Activated gamma-delta T cell treated with Interleukin-2 at 50 U/mL for 16 hours (primary cell): ENCODE results near the gene REEP5.
A peak's percentile ranks its signal among the peaks of the same experiment; 100 is the strongest.
"Not testable (repeated sequence)": the region's sequence is repeated elsewhere in the genome, so short reads cannot be mapped to it uniquely, and the experiment has no call there.

Experiments
- DNase-seq: peaks from one replicate; pipeline ENCODE4 v3.0.0-alpha.2; 2020

REEP5 gene

GRCh38 chr5:112921833-112922817 is at the start of gene REEP5:
Gene REEP5, minus strand, starts transcription at chr5:112922227. Its CDS starts 37 bp downstream, at chr5:112922190.
- DNase-seq: peak; percentile 85

- DNase-seq: no peak
Measured at GRCh38 chr5:112971276-112971675, 49.2 kb upstream of the REEP5 start.

DNA sequence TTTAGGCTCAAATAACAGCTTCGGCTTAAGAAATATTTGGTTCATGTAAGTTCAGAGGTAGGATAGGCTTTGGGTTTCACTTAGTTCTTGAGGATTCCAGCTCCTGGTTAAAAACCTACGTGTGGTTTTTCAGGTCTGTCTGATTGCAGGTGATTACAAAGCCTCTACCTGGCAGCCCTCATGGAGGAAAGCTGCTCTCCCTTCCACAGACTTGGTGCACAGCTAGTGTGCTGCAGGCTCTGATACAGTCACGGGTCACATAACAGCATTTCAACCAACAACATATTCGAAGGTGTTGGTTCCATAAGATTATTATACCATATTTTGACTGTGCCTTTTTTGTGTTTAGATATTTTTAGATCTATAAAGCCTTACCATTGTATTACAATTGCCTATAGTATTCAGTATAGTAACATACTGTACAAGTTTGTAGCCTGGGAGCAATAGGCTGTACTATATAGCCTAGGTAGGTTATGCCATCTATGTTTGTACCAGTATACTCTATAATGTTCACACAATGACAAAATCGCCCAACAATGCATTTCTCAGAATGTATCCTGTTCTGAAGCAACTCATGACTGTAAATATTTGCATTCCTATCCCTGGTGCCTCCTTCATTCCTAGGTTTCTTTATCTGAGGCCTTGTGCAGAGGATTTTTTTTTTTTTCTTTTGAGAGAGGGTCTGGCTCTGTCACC is 46.5 kb upstream of the REEP5 start:
- DNase-seq: no peak

DNA sequence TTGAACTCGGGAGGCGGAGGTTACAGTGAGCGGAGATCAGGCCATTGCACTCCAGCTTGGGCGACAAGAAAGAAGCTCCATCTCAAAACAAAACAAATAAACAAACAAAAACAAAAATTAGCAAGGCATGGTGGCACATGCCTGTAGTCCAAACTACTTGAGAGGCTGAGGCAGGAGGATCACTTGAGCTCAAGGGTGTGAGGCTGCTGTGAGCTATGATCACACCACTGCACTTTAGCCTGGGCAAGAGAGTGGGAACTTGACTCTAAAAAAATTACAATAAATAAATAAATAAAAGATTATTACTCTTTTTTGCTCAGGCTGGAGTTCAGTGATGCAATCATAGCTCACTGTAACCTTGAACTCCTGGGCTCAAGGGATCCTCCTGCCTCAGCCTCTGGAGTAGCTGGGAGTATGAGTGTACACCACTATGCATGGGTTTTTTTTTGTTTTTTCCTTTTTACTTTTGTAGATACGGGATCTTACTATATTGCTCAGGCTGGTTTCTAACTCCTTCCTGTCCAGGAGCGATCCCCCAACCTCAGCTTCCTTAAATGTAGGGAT is 45.6 kb upstream of the REEP5 start:
- DNase-seq: no peak

DNA sequence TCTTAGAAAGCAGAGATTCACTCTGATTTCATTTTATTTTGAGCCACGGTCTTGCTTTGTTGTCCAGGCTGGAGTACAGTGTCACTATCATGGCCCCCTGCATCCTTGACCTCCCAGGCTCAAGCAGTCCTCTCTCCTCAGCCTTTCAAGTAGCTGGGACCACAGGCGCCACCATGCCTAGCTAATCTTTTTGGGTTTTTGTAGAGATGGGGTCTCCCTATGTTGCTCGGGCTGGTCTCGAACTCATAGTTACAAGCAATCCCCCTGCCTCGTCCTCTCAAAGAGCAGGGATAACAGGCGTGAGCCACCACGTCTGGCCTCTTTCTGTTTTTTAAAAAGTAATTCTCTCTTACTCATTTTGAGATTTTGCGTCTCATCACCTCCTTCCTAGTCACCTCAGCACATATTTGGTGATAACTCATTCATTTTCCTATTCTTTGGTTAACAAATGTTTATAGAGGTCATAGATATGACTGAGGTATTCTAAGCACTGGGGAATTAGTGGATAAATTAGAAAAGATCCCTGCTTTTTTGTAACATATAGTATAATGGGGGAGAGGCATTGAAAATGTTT is 43.8 kb upstream of the REEP5 start:
- DNase-seq: no peak

DNA sequence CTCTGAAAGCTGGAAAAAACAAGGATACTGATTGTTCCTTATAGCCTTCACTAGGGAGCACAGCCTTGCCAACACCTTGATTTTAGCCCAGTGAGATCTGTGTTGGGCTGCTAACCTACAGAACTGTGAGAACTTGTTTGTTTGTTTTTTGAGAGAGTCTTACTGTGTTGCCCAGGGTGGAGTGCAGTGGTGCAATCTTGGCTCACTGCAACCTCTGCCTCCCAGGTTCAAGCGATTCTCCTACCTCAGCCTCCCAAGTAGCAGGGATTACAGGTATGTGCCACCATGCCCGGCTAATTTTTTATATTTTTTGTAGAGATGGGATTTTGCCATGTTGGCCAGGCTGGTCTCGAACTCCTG is 41.3 kb upstream of the REEP5 start:
- DNase-seq: not testable (repeated sequence)

GRCh38 chr5:112960863-112961504 is 39.0 kb upstream of the REEP5 start:
- no peak for DNase-seq

GRCh38 chr5:112960315-112960714 is 38.3 kb upstream of the REEP5 start:
- no peak for DNase-seq

DNA sequence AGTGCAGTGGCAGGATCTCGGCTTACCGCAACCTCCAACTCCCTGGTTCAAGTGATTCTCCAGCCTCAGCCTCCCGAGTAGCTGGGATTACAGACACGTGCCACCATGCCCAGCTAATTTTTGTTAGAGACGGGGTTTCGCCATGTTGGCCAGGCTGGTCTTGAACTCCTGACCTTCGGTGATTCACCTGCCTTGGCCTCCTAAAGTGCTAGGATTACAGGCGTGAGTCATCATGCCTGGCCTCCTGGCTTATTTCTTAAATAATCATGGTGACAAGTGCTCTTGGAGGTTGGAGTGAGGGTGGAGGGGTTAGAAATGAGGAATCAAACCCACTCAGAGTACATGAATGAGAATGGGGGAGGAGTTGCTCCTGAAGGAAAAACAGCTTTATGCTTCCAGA is 37.8 kb upstream of the REEP5 start:
- DNase-seq: not testable (repeated sequence)

GRCh38 chr5:112958093-112959088 is 36.4 kb upstream of the REEP5 start:
- DNase-seq: no peak

GRCh38 chr5:112957036-112957808 is 35.2 kb upstream of the REEP5 start:
- no peak for DNase-seq

DNA sequence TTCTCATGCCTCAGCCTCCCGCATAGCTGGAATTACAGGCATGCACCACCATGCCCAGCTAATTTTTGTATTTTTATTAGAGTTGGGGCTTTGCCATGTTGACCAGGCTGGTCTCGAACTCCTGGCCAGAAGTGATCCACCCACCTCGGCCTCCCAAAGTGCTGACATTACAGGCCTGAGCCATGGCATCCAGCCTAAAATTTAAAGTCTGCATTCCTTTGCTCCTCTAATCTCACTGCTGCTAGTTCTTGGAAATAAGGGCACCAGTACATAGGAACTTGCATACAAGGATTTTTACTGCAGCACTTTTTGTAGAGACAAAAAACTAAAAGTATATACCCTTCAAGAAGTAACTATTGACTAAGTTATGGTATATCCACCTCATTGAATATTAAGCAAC is 34.6 kb upstream of the REEP5 start:
- no peak for DNase-seq

- no peak for DNase-seq
Measured at GRCh38 chr5:112951124-112951702, 29.2 kb upstream of the REEP5 start.

- no peak for DNase-seq
Measured at GRCh38 chr5:112948458-112948857, 26.4 kb upstream of the REEP5 start.

- DNase-seq: no peak
Measured at GRCh38 chr5:112940670-112941069, 18.6 kb upstream of the REEP5 start.

GRCh38 chr5:112938286-112938685 is 16.3 kb upstream of the REEP5 start:
- DNase-seq: no peak

DNA sequence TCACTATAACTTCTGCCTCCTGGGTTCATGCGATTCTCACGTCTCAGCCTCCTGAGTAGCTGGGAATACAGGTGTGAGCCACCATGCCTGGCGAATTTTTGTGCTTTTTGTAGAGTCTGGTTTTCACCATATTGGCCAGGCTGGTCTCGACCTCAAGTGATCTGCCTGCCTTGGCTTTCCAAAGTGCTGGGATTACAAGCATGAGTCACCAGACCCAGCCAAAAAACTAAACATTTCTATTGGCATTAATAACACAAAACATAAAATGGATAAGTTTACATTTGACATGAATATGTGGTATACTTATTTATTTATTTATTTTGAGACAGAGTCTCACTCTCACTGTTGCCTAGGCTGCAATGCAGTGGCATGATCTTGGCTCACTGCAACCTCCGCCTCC is 13.6 kb upstream of the REEP5 start:
- no peak for DNase-seq

DNA sequence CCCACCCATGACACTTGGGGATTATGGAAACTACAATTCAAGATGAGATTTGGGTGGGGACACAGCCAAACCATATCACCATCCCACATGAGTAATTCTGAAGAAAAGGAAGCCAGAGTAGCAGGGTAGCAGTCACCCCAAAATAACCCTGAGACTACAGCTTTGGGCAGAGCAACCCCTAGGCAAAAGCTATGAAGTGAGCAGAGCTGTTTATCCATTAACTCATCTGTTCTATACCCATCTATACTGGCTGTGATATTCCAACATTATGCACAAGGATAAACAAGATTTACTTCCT is 12.3 kb upstream of the REEP5 start:
- DNase-seq: no peak

DNA sequence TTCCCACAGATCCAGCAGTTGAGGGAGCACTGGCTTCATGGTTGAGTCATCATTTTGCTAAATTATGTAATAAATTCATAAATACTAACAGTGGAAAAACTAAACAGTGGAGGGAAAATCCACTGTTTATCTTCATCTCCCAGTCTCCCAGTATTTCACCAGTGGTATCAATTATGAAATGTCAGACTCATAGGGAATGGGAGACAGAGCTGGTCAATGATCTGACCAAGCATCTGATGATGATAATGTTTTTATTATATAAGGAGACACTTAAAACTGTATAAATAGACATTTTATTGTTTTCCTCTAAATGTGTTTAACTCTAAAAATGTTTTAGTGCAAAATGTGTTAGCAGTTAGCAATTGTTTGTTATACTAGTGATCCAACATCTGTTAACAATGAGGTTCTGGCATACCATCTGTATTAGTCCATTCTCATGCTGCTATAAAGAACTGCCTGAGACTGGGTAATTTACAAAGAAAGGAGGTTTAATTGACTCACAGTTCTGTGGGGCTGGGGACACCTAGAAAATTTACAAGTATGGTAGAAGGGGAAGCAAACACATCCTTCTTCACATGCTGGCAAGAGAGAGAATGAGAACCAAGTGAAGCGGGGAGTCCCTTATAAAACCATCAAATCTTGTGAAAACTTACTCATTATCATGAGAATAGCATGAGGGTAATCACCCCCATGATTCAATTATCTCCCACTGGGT is 11.8 kb upstream of the REEP5 start:
- DNase-seq: no peak

GRCh38 chr5:112933105-112933504 is 11.1 kb upstream of the REEP5 start:
- no peak for DNase-seq
